Measurements from ENCODE around the gene CCK. TPM values are rescaled to one million over a fixed set of nuclear protein-coding genes. Genes with fewer than 3 reads are reported as not detected.

The CCK gene
- polyA plus RNA-seq, 2 of the 4 experiments (the other 2 are of a cell fraction): 0.16 to 0.36 TPM

GRCh38 chr3:42308651-42309050 lies 42.7 kb upstream of the CCK start:
- H3K4me2 ChIP-seq: no peak overlapping the region
- no peak overlapping the region for H3K4me3 ChIP-seq
- no peak for DNase-seq (ENCODE audit: low read depth in 1 of 2, low spot score in 1 of 2)
- no peak for ATAC-seq
- WGBS (ENCODE audit: missing lambda C conversion rate): 0% methylated on average over 1 of the region's 1 CpG
- FAIRE-seq: no peak
- CTCF ChIA-PET: no interaction called here
- TF ChIP-seq SREBF2 (IDR thresholded peaks at IDR 0.05) (no peak), ESRRA (IDR thresholded peaks at IDR 0.05; ENCODE audit: borderline replicate concordance, low read length) (no peak), POLR2AphosphoS2 (conservative IDR thresholded peaks at IDR 0.05; ENCODE audit: low read length) (no peak), RFX5 (IDR thresholded peaks at IDR 0.05) (no peak), CBX2 (IDR thresholded peaks at IDR 0.05; ENCODE audit: borderline replicate concordance, low read depth) (no peak), RNF2 (IDR thresholded peaks at IDR 0.05; ENCODE audit: borderline replicate concordance, low read depth) (no peak), NFE2L2 (conservative IDR thresholded peaks at IDR 0.05; ENCODE audit: low read length) (no peak), EP300 (IDR thresholded peaks at IDR 0.05) (no peak), ZSCAN20 (CRISPR knock-in tag; IDR thresholded peaks at IDR 0.05) (no peak), KDM5A (IDR thresholded peaks at IDR 0.05) (no peak), CBX8 (IDR thresholded peaks at IDR 0.05) (no peak)
- H3K27ac ChIP-seq: no peak overlapping the region
- no peaks in the 10 kb centered on the region for H3K9me3 ChIP-seq
- no peaks in the 10 kb centered on the region for H3K4me1 ChIP-seq
- POLR2A ChIA-PET: no interaction called here

- Histone ChIP-seq H3K4me3 (no peak overlapping the region), H3K9me3 (no peaks in the 10 kb centered on the region), H3K4me2 (no peak overlapping the region), H3K27ac (no peak overlapping the region), H3K4me1 (no peaks in the 10 kb centered on the region)
- FAIRE-seq (no peak), ATAC-seq (no peak), DNase-seq (ENCODE audit: low read depth in 1 of 2, low spot score in 1 of 2) (no peak)
- no peak for TF ChIP-seq PHF8 (IDR thresholded peaks at IDR 0.05; ENCODE audit: borderline replicate concordance, low read depth)
- no peak for TF ChIP-seq BHLHE40 (IDR thresholded peaks at IDR 0.05; ENCODE audit: low read depth, low read length)
- TF ChIP-seq NR3C1 (IDR thresholded peaks at IDR 0.05): no peak
- no peak for TF ChIP-seq ZFP36 (IDR thresholded peaks at IDR 0.05; ENCODE audit: borderline replicate concordance, partially characterized antibody)
- TF ChIP-seq RCOR1 (IDR thresholded peaks at IDR 0.05; ENCODE audit: low read depth, low read length): no peak
- TF ChIP-seq FOXS1 (CRISPR knock-in tag; IDR thresholded peaks at IDR 0.05): no peak
- TF ChIP-seq, protein P1, sequence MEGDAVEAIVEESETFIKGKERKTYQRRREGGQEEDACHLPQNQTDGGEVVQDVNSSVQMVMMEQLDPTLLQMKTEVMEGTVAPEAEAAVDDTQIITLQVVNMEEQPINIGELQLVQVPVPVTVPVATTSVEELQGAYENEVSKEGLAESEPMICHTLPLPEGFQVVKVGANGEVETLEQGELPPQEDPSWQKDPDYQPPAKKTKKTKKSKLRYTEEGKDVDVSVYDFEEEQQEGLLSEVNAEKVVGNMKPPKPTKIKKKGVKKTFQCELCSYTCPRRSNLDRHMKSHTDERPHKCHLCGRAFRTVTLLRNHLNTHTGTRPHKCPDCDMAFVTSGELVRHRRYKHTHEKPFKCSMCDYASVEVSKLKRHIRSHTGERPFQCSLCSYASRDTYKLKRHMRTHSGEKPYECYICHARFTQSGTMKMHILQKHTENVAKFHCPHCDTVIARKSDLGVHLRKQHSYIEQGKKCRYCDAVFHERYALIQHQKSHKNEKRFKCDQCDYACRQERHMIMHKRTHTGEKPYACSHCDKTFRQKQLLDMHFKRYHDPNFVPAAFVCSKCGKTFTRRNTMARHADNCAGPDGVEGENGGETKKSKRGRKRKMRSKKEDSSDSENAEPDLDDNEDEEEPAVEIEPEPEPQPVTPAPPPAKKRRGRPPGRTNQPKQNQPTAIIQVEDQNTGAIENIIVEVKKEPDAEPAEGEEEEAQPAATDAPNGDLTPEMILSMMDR (IDR thresholded peaks at IDR 0.05): no peak
- TF ChIP-seq RFX5 (IDR thresholded peaks at IDR 0.05): no peak
- TF ChIP-seq EP300 (IDR thresholded peaks at IDR 0.05): no peak
- no peak for TF ChIP-seq EHF (CRISPR knock-in tag; IDR thresholded peaks at IDR 0.05)
- 5% methylated on average over 2 of the region's 2 CpGs for WGBS (ENCODE audit: missing lambda C conversion rate)
- CTCF ChIA-PET: interaction anchor here (0.8 kb wide), 1 partner anchor 59 kb away, joined by 3 read pairs; no protein-coding TSS in a partner anchor
- POLR2A ChIA-PET: no interaction called here
Observed at GRCh38 chr3:42306499-42306898, 40.5 kb upstream of the CCK start.

GRCh38 chr3:42302924-42303634 lies 37.1 kb upstream of the CCK start:
- Histone ChIP-seq H3K4me1 (no peaks in the 10 kb centered on the region), H3K4me2 (no peak overlapping the region), H3K4me3 (no peak overlapping the region), H3K9me3 (no peaks in the 10 kb centered on the region), H3K27ac (no peak overlapping the region)
- DNase-seq (ENCODE audit: low read depth in 1 of 2, low spot score in 1 of 2) (no peak), FAIRE-seq (no peak), ATAC-seq (no peak)
- CTCF ChIA-PET: no interaction called here
- POLR2A ChIA-PET: no interaction called here
- TF ChIP-seq, protein P2, sequence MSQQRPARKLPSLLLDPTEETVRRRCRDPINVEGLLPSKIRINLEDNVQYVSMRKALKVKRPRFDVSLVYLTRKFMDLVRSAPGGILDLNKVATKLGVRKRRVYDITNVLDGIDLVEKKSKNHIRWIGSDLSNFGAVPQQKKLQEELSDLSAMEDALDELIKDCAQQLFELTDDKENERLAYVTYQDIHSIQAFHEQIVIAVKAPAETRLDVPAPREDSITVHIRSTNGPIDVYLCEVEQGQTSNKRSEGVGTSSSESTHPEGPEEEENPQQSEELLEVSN (IDR thresholded peaks at IDR 0.05; ENCODE audit: borderline replicate concordance, low read depth): no peak
- TF ChIP-seq FOSB (CRISPR knock-in tag; IDR thresholded peaks at IDR 0.05): no peak
- no peak for TF ChIP-seq RARB (CRISPR knock-in tag; IDR thresholded peaks at IDR 0.05)
- TF ChIP-seq CBX8 (IDR thresholded peaks at IDR 0.05): no peak
- TF ChIP-seq CBX2 (IDR thresholded peaks at IDR 0.05; ENCODE audit: borderline replicate concordance, low read depth): no peak
- no peak for TF ChIP-seq RNF2 (IDR thresholded peaks at IDR 0.05; ENCODE audit: borderline replicate concordance, low read depth)
- TF ChIP-seq ATOH8 (CRISPR knock-in tag; IDR thresholded peaks at IDR 0.05; ENCODE audit: low read depth): no peak
- no peak for TF ChIP-seq ESRRA (IDR thresholded peaks at IDR 0.05; ENCODE audit: borderline replicate concordance, low read length)
- TF ChIP-seq ZC3H11A (IDR thresholded peaks at IDR 0.05): no peak
- TF ChIP-seq, protein P1 (IDR thresholded peaks at IDR 0.05): no peak
- TF ChIP-seq HOXB13 (CRISPR knock-in tag; IDR thresholded peaks at IDR 0.05; ENCODE audit: low read depth): no peak
- WGBS (ENCODE audit: missing lambda C conversion rate): 21% methylated on average over 3 of the region's 3 CpGs

Data from A549 (cell line).